ENCODE data around the gene MTA1. TPM values are rescaled to one million over a fixed set of nuclear protein-coding genes. Genes with fewer than 3 reads are reported as not detected.

The MTA1 gene
- total RNA-seq, 3 donors from 2014 or later (not counting 1 experiment from before 2014, with no cell fraction given), result 104 to 125 (median 112) TPM

GRCh38 chr14:105497671-105498429, 78.2 kb downstream of the MTA1 start:
- peaks cover 3% of the 10 kb centered on the region for H3K36me3 ChIP-seq (ENCODE audit: control insufficient read depth, insufficient read depth, low read length)
- H3K4me1 Mint-ChIP-seq, result peaks cover 0 to 3% of the 10 kb centered on the region in 2 donors
- H3K27ac ChIP-seq (ENCODE audit: low read length), result no peak overlapping the region
- 97% methylated on average over 31 of the region's 31 CpGs for WGBS (ENCODE audit: insufficient coverage)
- ATAC-seq (no peak), DNase-seq (peak in 1 of 2 donors; percentile 8)
- H3K4me3 Mint-ChIP-seq, result peak overlapping the region; percentile 35
- no peaks in the 10 kb centered on the region for H3K27me3 ChIP-seq (ENCODE audit: control insufficient read depth, insufficient read depth, low read length)
- no peaks in the 10 kb centered on the region for H3K36me3 Mint-ChIP-seq
- intact Hi-C loops (cut with micrococcal nuclease), result no loop called here
- no peak overlapping the region for H3K4me3 ChIP-seq (ENCODE audit: low read length)
- H3K9me3 Mint-ChIP-seq, result no peaks in the 10 kb centered on the region
- no peaks in the 10 kb centered on the region for H3K9me3 ChIP-seq (ENCODE audit: control insufficient read depth, insufficient read depth, low read length)
- no peak for TF ChIP-seq CTCF (IDR thresholded peaks at IDR 0.05)
- peak overlapping the region; percentile 31 to 58 for H3K27ac Mint-ChIP-seq
- no peaks in the 10 kb centered on the region for H3K27me3 Mint-ChIP-seq (ENCODE audit: low read depth in 2 of 2)
- no peaks in the 10 kb centered on the region for H3K4me1 ChIP-seq (ENCODE audit: control insufficient read depth, insufficient read depth, low read length)

- intact Hi-C loops (cut with micrococcal nuclease), result no loop called here
- Mint-ChIP-seq H3K9me3 (no peaks in the 10 kb centered on the region), H3K36me3 (no peaks in the 10 kb centered on the region), H3K27ac (peak overlapping the region; percentile 31 to 58), H3K4me3 (peak overlapping the region; percentile 35), H3K4me1 (peaks cover 0 to 4% of the 10 kb centered on the region in 2 donors), H3K27me3 (ENCODE audit: low read depth in 2 of 2) (no peaks in the 10 kb centered on the region)
- peak in 1 of 2 donors; percentile 18 for DNase-seq
- Histone ChIP-seq H3K27me3 (ENCODE audit: control insufficient read depth, insufficient read depth, low read length) (no peaks in the 10 kb centered on the region), H3K4me3 (ENCODE audit: low read length) (no peak overlapping the region), H3K36me3 (ENCODE audit: control insufficient read depth, insufficient read depth, low read length) (no peaks in the 10 kb centered on the region), H3K4me1 (ENCODE audit: control insufficient read depth, insufficient read depth, low read length) (no peaks in the 10 kb centered on the region), H3K9me3 (ENCODE audit: control insufficient read depth, insufficient read depth, low read length) (no peaks in the 10 kb centered on the region), H3K27ac (ENCODE audit: low read length) (no peak overlapping the region)
- 97% methylated on average over 36 of the region's 36 CpGs for WGBS (ENCODE audit: insufficient coverage)
- ATAC-seq, result no peak
- no peak for TF ChIP-seq CTCF (IDR thresholded peaks at IDR 0.05)
These were observed 79.0 kb downstream of the MTA1 start for GRCh38 chr14:105498430-105499255.

- Histone ChIP-seq H3K36me3 (ENCODE audit: control insufficient read depth, insufficient read depth, low read length) (no peaks in the 10 kb centered on the region), H3K4me3 (ENCODE audit: low read length) (no peak overlapping the region), H3K27ac (ENCODE audit: low read length) (no peak overlapping the region), H3K4me1 (ENCODE audit: control insufficient read depth, insufficient read depth, low read length) (no peaks in the 10 kb centered on the region), H3K9me3 (ENCODE audit: control insufficient read depth, insufficient read depth, low read length) (no peaks in the 10 kb centered on the region), H3K27me3 (ENCODE audit: control insufficient read depth, insufficient read depth, low read length) (no peaks in the 10 kb centered on the region)
- WGBS (ENCODE audit: insufficient coverage), result 92% methylated on average over 26 of the region's 27 CpGs
- TF ChIP-seq CTCF (IDR thresholded peaks at IDR 0.05), result no peak
- no peak overlapping the region for H3K4me3 Mint-ChIP-seq
- ATAC-seq (peak in 1 of 3 donors; percentile 5), DNase-seq (peak; percentile 12 to 23)
- H3K36me3 Mint-ChIP-seq, result no peaks in the 10 kb centered on the region
- intact Hi-C loops (cut with micrococcal nuclease), result no loop called here
- H3K9me3 Mint-ChIP-seq, result no peaks in the 10 kb centered on the region
- H3K27ac Mint-ChIP-seq, result peak overlapping the region in 1 of 2 donors; percentile 58
- peaks cover 0 to 4% of the 10 kb centered on the region in 2 donors for H3K4me1 Mint-ChIP-seq
- H3K27me3 Mint-ChIP-seq (ENCODE audit: low read depth in 2 of 2), result no peaks in the 10 kb centered on the region
These were observed 79.8 kb downstream of the MTA1 start for GRCh38 chr14:105499256-105500035.

All from natural killer cell (primary cell).